Measurements from ENCODE around the gene EVX2. TPM values are rescaled to one million over a fixed set of nuclear protein-coding genes. Genes with fewer than 3 reads are reported as not detected.

EVX2 gene
- total and polyA plus RNA-seq, 2 of the 13 experiments (the other 11 are each of a cell fraction or from before 2014, with no cell fraction given) = not detected

DNA sequence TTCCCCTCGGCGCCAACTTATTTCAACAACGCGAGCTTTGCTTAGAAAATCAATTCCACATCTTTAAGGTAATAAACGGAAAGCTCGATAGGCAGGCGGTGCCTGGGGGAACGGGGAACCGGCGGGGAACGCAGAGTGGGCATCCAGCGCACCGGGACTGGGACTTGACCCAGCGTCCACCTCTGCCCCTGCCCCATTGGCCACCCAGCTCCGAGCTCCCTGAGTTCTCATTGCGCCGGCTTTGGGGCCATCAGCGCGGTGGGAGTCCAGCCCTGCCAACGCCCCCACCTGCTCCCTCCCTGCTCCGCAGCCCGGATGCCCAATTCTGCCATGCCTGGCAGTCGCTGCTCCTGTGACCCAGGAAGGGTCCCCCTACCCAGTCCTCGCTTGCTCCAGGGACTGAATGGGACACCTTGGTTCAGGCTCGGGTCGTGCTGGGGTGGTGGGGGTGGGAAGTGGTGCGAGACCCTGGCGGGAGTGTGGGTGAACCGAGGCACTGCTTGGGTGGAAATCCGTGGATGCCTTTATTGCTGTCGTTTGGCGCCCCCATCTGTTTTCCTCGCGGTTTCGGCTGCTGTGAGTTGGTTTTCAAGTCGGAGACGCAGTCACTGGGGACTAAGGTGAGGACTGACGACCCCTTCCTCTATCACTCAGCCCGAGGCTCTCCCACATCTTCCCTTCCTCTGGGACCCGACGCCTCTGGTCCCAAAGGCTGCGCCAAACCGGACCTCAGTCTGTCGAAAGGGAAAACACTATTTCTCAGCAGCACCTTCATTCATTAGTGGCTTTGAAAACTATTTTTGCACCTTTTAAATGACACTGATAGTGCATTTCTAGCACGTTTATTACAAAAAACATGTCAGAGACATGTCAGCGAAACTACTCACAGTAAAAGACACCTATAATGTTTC is 2.4 kb upstream of the EVX2 start (continued):
- TF ChIP-seq, protein P1, sequence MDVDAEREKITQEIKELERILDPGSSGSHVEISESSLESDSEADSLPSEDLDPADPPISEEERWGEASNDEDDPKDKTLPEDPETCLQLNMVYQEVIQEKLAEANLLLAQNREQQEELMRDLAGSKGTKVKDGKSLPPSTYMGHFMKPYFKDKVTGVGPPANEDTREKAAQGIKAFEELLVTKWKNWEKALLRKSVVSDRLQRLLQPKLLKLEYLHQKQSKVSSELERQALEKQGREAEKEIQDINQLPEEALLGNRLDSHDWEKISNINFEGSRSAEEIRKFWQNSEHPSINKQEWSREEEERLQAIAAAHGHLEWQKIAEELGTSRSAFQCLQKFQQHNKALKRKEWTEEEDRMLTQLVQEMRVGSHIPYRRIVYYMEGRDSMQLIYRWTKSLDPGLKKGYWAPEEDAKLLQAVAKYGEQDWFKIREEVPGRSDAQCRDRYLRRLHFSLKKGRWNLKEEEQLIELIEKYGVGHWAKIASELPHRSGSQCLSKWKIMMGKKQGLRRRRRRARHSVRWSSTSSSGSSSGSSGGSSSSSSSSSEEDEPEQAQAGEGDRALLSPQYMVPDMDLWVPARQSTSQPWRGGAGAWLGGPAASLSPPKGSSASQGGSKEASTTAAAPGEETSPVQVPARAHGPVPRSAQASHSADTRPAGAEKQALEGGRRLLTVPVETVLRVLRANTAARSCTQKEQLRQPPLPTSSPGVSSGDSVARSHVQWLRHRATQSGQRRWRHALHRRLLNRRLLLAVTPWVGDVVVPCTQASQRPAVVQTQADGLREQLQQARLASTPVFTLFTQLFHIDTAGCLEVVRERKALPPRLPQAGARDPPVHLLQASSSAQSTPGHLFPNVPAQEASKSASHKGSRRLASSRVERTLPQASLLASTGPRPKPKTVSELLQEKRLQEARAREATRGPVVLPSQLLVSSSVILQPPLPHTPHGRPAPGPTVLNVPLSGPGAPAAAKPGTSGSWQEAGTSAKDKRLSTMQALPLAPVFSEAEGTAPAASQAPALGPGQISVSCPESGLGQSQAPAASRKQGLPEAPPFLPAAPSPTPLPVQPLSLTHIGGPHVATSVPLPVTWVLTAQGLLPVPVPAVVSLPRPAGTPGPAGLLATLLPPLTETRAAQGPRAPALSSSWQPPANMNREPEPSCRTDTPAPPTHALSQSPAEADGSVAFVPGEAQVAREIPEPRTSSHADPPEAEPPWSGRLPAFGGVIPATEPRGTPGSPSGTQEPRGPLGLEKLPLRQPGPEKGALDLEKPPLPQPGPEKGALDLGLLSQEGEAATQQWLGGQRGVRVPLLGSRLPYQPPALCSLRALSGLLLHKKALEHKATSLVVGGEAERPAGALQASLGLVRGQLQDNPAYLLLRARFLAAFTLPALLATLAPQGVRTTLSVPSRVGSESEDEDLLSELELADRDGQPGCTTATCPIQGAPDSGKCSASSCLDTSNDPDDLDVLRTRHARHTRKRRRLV (CRISPR knock-in tag; IDR thresholded peaks at IDR 0.05) = no peak
- no peak for TF ChIP-seq SNAPC2 (CRISPR knock-in tag; IDR thresholded peaks at IDR 0.05)
- no peak for TF ChIP-seq SP2 (CRISPR knock-in tag; IDR thresholded peaks at IDR 0.05)
- no peak for TF ChIP-seq ZMYM2 (CRISPR knock-in tag; IDR thresholded peaks at IDR 0.05)
- TF ChIP-seq, protein P2, sequence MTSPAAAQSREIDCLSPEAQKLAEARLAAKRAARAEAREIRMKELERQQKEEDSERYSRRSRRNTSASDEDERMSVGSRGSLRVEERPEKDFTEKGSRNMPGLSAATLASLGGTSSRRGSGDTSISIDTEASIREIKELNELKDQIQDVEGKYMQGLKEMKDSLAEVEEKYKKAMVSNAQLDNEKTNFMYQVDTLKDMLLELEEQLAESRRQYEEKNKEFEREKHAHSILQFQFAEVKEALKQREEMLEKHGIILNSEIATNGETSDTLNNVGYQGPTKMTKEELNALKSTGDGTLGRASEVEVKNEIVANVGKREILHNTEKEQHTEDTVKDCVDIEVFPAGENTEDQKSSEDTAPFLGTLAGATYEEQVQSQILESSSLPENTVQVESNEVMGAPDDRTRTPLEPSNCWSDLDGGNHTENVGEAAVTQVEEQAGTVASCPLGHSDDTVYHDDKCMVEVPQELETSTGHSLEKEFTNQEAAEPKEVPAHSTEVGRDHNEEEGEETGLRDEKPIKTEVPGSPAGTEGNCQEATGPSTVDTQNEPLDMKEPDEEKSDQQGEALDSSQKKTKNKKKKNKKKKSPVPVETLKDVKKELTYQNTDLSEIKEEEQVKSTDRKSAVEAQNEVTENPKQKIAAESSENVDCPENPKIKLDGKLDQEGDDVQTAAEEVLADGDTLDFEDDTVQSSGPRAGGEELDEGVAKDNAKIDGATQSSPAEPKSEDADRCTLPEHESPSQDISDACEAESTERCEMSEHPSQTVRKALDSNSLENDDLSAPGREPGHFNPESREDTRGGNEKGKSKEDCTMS (CRISPR knock-in tag; conservative IDR thresholded peaks at IDR 0.05) = no peak
- 0 out of 2 replicates have a peak, but pooled peaks have one; percentile 23 for TF ChIP-seq JUNB (CRISPR knock-in tag; IDR thresholded peaks at IDR 0.05; ENCODE audit: borderline replicate concordance)
- TF ChIP-seq EED (CRISPR knock-in tag; IDR thresholded peaks at IDR 0.05) = 0 out of 2 replicates have a peak, but pooled peaks have one; percentile 63
- TF ChIP-seq HCFC1 (IDR thresholded peaks at IDR 0.05; ENCODE audit: low read depth, low read length) = no peak
- no peak for TF ChIP-seq RXRA (CRISPR knock-in tag; IDR thresholded peaks at IDR 0.05)
- no peak for TF ChIP-seq ETV6 (CRISPR knock-in tag; conservative IDR thresholded peaks at IDR 0.05)
- no peak for TF ChIP-seq HMGA1 (CRISPR knock-in tag; conservative IDR thresholded peaks at IDR 0.05)
- TF ChIP-seq TCF7 (IDR thresholded peaks at IDR 0.05; ENCODE audit: low read depth) = no peak
- TF ChIP-seq ZNF563 (CRISPR knock-in tag; IDR thresholded peaks at IDR 0.05) = 0 out of 2 replicates have a peak, but pooled peaks have one; percentile 40
- no peak for TF ChIP-seq ELF1 (CRISPR knock-in tag; IDR thresholded peaks at IDR 0.05)
- TF ChIP-seq RELA (CRISPR knock-in tag; IDR thresholded peaks at IDR 0.05) = no peak
- TF ChIP-seq ZNF350 (CRISPR knock-in tag; IDR thresholded peaks at IDR 0.05; ENCODE audit: borderline replicate concordance, low read depth) = no peak
- TF ChIP-seq ZNF468 (CRISPR knock-in tag; IDR thresholded peaks at IDR 0.05) = no peak
- peak; percentile 52; the same call in 1 of the 2 replicates for TF ChIP-seq NFKB2 (CRISPR knock-in tag; IDR thresholded peaks at IDR 0.05; ENCODE audit: borderline replicate concordance)
- TF ChIP-seq TBX3 (IDR thresholded peaks at IDR 0.05; ENCODE audit: borderline replicate concordance) = no peak
- TF ChIP-seq EHMT2 (IDR thresholded peaks at IDR 0.05; ENCODE audit: borderline replicate concordance, low read depth, low read length) = no peak
- no peak for TF ChIP-seq MIXL1 (CRISPR knock-in tag; IDR thresholded peaks at IDR 0.05)
- 0 out of 2 replicates have a peak, but pooled peaks have one; percentile 34 for TF ChIP-seq MZF1 (CRISPR knock-in tag; IDR thresholded peaks at IDR 0.05; ENCODE audit: borderline replicate concordance)
- no peak for TF ChIP-seq DMAP1 (CRISPR knock-in tag; IDR thresholded peaks at IDR 0.05)
- no peak for TF ChIP-seq MBNL3 (CRISPR knock-in tag; conservative IDR thresholded peaks at IDR 0.05)
- peak; percentile 81 for TF ChIP-seq RAD21 (CRISPR knock-in tag; IDR thresholded peaks at IDR 0.05)

Data from HepG2 (cell line).